Testis (tissue), 2 donors: ENCODE measurements around the gene FGGY.

ENCODE experiments used
- POLR2A ChIP-seq: fragments of 450-650 bp; IDR thresholded peaks from one replicate; pipeline ENCODE4 v1.6.1; 2017; ENCODE audit warnings: antibody characterized with exemption, mild to moderate bottlenecking, moderate library complexity
- TF ChIP-seq, protein P1 (sequence below), 3 experiments: fragments of 450-650 bp in 2 of 3; fragments of 200-600 bp in 1 of 3; sonication (generic) in 1 of 3; IDR thresholded peaks; one replicate each; pipeline ENCODE4 v1.5.1; 2016 to 2019; ENCODE audit warnings: antibody characterized with exemption in 3 of 3, mild to moderate bottlenecking in 2 of 3, moderate library complexity in 1 of 3

DNA sequence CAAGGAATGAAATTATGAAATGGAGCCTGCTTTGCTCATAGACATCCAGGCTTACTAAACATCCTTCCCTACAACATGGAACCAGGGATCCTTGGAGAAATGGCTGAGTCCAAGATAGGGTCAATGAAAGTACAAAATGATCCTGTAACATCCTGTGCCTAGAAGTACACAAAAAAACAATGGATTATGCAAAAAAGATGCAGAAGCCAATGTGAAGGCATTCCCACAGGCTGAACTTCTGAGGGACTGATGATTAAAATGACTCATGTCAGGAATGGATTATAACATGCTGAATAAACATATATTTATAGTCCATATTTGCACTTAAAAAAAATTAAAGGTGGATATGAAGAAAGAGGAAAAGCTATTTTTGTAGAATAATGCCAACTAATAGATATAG, 507.4 kb downstream of the FGGY start:
- TF ChIP-seq, protein P1, sequence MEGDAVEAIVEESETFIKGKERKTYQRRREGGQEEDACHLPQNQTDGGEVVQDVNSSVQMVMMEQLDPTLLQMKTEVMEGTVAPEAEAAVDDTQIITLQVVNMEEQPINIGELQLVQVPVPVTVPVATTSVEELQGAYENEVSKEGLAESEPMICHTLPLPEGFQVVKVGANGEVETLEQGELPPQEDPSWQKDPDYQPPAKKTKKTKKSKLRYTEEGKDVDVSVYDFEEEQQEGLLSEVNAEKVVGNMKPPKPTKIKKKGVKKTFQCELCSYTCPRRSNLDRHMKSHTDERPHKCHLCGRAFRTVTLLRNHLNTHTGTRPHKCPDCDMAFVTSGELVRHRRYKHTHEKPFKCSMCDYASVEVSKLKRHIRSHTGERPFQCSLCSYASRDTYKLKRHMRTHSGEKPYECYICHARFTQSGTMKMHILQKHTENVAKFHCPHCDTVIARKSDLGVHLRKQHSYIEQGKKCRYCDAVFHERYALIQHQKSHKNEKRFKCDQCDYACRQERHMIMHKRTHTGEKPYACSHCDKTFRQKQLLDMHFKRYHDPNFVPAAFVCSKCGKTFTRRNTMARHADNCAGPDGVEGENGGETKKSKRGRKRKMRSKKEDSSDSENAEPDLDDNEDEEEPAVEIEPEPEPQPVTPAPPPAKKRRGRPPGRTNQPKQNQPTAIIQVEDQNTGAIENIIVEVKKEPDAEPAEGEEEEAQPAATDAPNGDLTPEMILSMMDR (IDR thresholded peaks at IDR 0.05), result no peak
- TF ChIP-seq POLR2A, result no peak
